GM12878 (cell line): ENCODE measurements around the gene DNAJC5G. TPM values are rescaled to one million over a fixed set of nuclear protein-coding genes. Genes with fewer than 3 reads are reported as not detected.

ENCODE experiments used
- ATAC-seq: fragments of 200-7000 bp; cut with Tn5 transposase; 3 replicates; pipeline ENCODE4 v1.9.1; 2020; ENCODE audit warnings: mild to moderate bottlenecking, moderate library complexity
- BruUV-seq: library from RNA; stranded (reverse); fragments of 400-500 nt; replicated peaks from 2 replicates; lab custom pipeline; 2021; lab: Mats Ljungman, UMichigan
- CTCF ChIA-PET: fragments of 300-600 bp; sonication (Branson Sonifier 250); formaldehyde crosslinking; extraction: SDS; loops from one replicate; lab custom pipeline; 2021; ENCODE audit warnings: inconsistent platforms; lab: Yijun Ruan, JAX
- POLR2A ChIA-PET: fragments of 350-600 bp; formaldehyde crosslinking; extraction: SDS; loops from one replicate; lab custom pipeline; 2021; ENCODE audit warnings: inconsistent platforms; lab: Charles Lee
- RAD21 ChIA-PET: fragments of 300-600 bp; sonication (Branson Sonifier 250); formaldehyde crosslinking; loops from one replicate; lab custom pipeline; 2023; ENCODE audit warnings: antibody characterized with exemption; ENCODE audit not compliant: unreplicated experiment; lab: Charles Lee
- SMC1A ChIA-PET: fragments of 300-600 bp; sonication (Branson Sonifier 250); formaldehyde crosslinking; loops from one replicate; lab custom pipeline; 2023; ENCODE audit not compliant: unreplicated experiment, uncharacterized antibody; lab: Charles Lee
- DNase-seq: peaks from one replicate; pipeline ENCODE4 v3.0.0-alpha.2; 2011; ENCODE audit warnings: low read depth, low spot score
- FAIRE-seq: peaks from 3 replicates; lab custom pipeline; 2011; peaks lifted over from hg19 to GRCh38; lab: Jason Lieb, UNC
- H2AFZ ChIP-seq: 2 replicates; pipeline ENCODE4 v1.6.0; 2011; ENCODE audit warnings: low read depth, low read length, control low read depth; ENCODE audit not compliant: control insufficient read depth
- H3K27ac ChIP-seq: 2 replicates; pipeline ENCODE4 v1.5.1; 2011; ENCODE audit warnings: control low read depth; ENCODE audit not compliant: control insufficient read depth, insufficient read depth
- H3K27me3 ChIP-seq, 2 experiments: replicated peaks in 1 of 2; 2 replicates each; pipeline versions ENCODE4 v1.6.0 to v1.6.1; 2011; ENCODE audit warnings: low read length in 1 of 2; ENCODE audit not compliant: control insufficient read depth in 2 of 2, insufficient read depth in 2 of 2
- H3K36me3 ChIP-seq, 2 experiments: 2 replicates each; pipeline ENCODE4 v1.5.1; 2011; ENCODE audit warnings: low read length in 1 of 2; ENCODE audit not compliant: control insufficient read depth in 2 of 2, insufficient read depth in 2 of 2
- H3K4me1 ChIP-seq: 2 replicates; pipeline ENCODE4 v1.6.1; 2011; ENCODE audit warnings: mild to moderate bottlenecking, low read length, moderate library complexity, mixed read lengths; ENCODE audit not compliant: control insufficient read depth, insufficient read depth
- H3K4me2 ChIP-seq: 2 replicates; pipeline ENCODE4 v1.6.0; 2011; ENCODE audit warnings: control low read depth; ENCODE audit not compliant: control insufficient read depth, insufficient read depth
- H3K4me3 ChIP-seq: fragments of 200-600 bp; sonication (generic); 2 replicates; pipeline ENCODE4 v1.5.1; 2016
- H3K79me2 ChIP-seq: 2 replicates; pipeline ENCODE4 v1.6.0; 2011; ENCODE audit warnings: low read length; ENCODE audit not compliant: control insufficient read depth, insufficient read depth
- H3K9ac ChIP-seq: 2 replicates; pipeline ENCODE4 v1.8.0; 2011; ENCODE audit warnings: low read length, control low read depth, mixed read lengths; ENCODE audit not compliant: control insufficient read depth, insufficient read depth
- H3K9me3 ChIP-seq: replicated peaks from 3 replicates; pipeline ENCODE4 v1.5.1; 2011; ENCODE audit warnings: mild to moderate bottlenecking, low read length; ENCODE audit not compliant: control insufficient read depth, insufficient read depth
- H4K20me1 ChIP-seq: 2 replicates; pipeline ENCODE4 v1.6.0; 2011; ENCODE audit not compliant: control insufficient read depth, insufficient read depth
- CTCF ChIP-seq, 3 experiments: IDR thresholded peaks in 2 of 3; conservative IDR thresholded peaks in 1 of 3; 2 replicates each; pipeline ENCODE4 v1.5.1; 2011; ENCODE audit warnings: low read depth in 3 of 3, low read length in 3 of 3, mild to moderate bottlenecking in 3 of 3, control low read depth in 2 of 3, moderate library complexity in 2 of 3, inconsistent platforms in 1 of 3, mixed read lengths in 1 of 3; ENCODE audit not compliant: control insufficient read depth in 2 of 3, insufficient read depth in 1 of 3; ENCODE audit errors: extremely low read depth in 1 of 3
- NRF1 ChIP-seq: conservative IDR thresholded peaks from 2 replicates; pipeline ENCODE4 v1.6.1; 2011; ENCODE audit warnings: mild to moderate bottlenecking, low read depth, low read length, improper control_type of control experiment
- POLR2A ChIP-seq: IDR thresholded peaks from 2 replicates; pipeline ENCODE4 v1.6.1; 2011; ENCODE audit warnings: low read depth, mild to moderate bottlenecking, low read length
- RELA ChIP-seq: fragments of 450-650 bp; IDR thresholded peaks from 2 replicates; pipeline ENCODE4 v1.8.0; 2014; ENCODE audit warnings: borderline replicate concordance; ENCODE audit not compliant: partially characterized antibody
- SIX5 ChIP-seq: IDR thresholded peaks from 2 replicates; pipeline ENCODE4 v1.6.1; 2011; ENCODE audit warnings: mild to moderate bottlenecking, low read depth, low read length, moderate library complexity; ENCODE audit not compliant: severe bottlenecking
- WGBS: methylation state at CpG from one replicate; pipeline ENCODE4 v1.1.6; 2016; ENCODE audit warnings: low lambda C conversion rate; ENCODE audit not compliant: insufficient replicate concordance, insufficient coverage; ENCODE audit errors: missing lambda C conversion rate; 5-methylcytosine and 5-hydroxymethylcytosine counted together
- in situ Hi-C: fragments of 300-500 bp; cut with MboI; formaldehyde crosslinking; loops from 9 replicates; pipeline ENCODE4 v1.14.3; 2018; ENCODE audit warnings: mixed read lengths
- intact Hi-C: fragments of 100-400 bp; cut with micrococcal nuclease; formaldehyde crosslinking; loops from one replicate; pipeline ENCODE4 v1.14.2; 2022; ENCODE audit not compliant: unreplicated experiment
- polyA plus RNA-seq, 11 experiments: library from polyadenylated mRNA; depleted of rRNA in 4 of 11; unstranded in 6 of 11; stranded (reverse) in 5 of 11; fragments of >200 nt; fragmentation: Nextera tagmentation in 4 of 11; fragmentation: Illumina TruSeq in 1 of 11; extraction: Ambion mirVana in 4 of 11; extraction: Trizol in 1 of 11; gene quantifications; 1 replicate in 1 of 11; 2 replicates in 10 of 11; pipeline versions ENCODE4 v1.2.1 to v1.2.3, GENCODE V29; 2011 to 2016; ENCODE audit warnings: inconsistent platforms in 2 of 11, missing spikeins in 2 of 11, low read depth in 1 of 11
- total RNA-seq, 4 experiments: library from RNA; depleted of rRNA in 3 of 4; stranded (reverse); fragments of >200 nt in 3 of 4; fragmentation: Illumina TruSeq in 1 of 4; extraction: Trizol in 1 of 4; gene quantifications; 2 replicates each; pipeline versions ENCODE4 v1.2.1 to v1.2.3, GENCODE V29; 2013 to 2021

The DNAJC5G gene
- total and polyA plus RNA-seq, 10 of the 15 experiments (the other 5 are each of a cell fraction or from before 2014, with no cell fraction given): not detected

- H3K27me3 ChIP-seq: no peaks in the 10 kb centered on the region
- no TSS peak for BruUV-seq
- ChIA-PET RAD21 (interaction anchor here (1.5 kb wide), 1 partner anchor 18 kb away, joined by 6 read pairs; no protein-coding TSS in a partner anchor), CTCF (interaction anchor here (1.3 to 5.7 kb wide), 2 partner anchors 18 to 28 kb away, joined by 4 to 49 read pairs; no protein-coding TSS in a partner anchor), SMC1A (interaction anchor here (1.0 to 3.1 kb wide), 2 partner anchors 18 to 110 kb away, joined by 3 to 17 read pairs; no protein-coding TSS in a partner anchor), POLR2A (no interaction called here)
- no peak overlapping the region for H3K4me3 ChIP-seq
- no peaks in the 10 kb centered on the region for H3K9me3 ChIP-seq
- H3K27ac ChIP-seq: no peak overlapping the region
- peak overlapping the region; percentile 95 for H3K4me2 ChIP-seq
- TF ChIP-seq POLR2A: 0 out of 2 replicates have a peak, but pooled peaks have one; percentile 28
- TF ChIP-seq CTCF (IDR thresholded peaks at IDR 0.05 in 2 of 3, conservative IDR thresholded peaks at IDR 0.05 in 1 of 3; ENCODE audit: control insufficient read depth in 2 of 3, extremely low read depth in 1 of 3, insufficient read depth in 1 of 3, low read depth in 3 of 3, low read length in 3 of 3): 0 out of 6 replicates have a peak, but pooled peaks of 1 of the 3 experiments have one; percentile 3
- no peak for TF ChIP-seq SIX5
- TF ChIP-seq NRF1: no peak
- TF ChIP-seq RELA: no peak
- H4K20me1 ChIP-seq: no peaks in the 10 kb centered on the region
- DNase-seq (no peak), ATAC-seq (no peak), FAIRE-seq (no peak)
- 77% methylated on average over 8 of the region's 8 CpGs for WGBS
- H3K79me2 ChIP-seq: peaks cover 27% of the 10 kb centered on the region
- H3K4me1 ChIP-seq: peaks cover 6% of the 10 kb centered on the region
- H3K9ac ChIP-seq: no peak overlapping the region
- intact Hi-C loops: no loop called here
- peaks cover 0 to 3% of the 10 kb centered on the region in 2 experiments; a peak in 2 of 4 replicates for H3K36me3 ChIP-seq
- in situ Hi-C loops: no loop called here
- H2AFZ ChIP-seq: no peak overlapping the region
These were observed 45.8 kb downstream of the DNAJC5G start for GRCh38 chr2:27320958-27321543.
